K562 (cell line): ENCODE measurements around the gene SMURF1. TPM values are rescaled to one million over a fixed set of nuclear protein-coding genes. Genes with fewer than 3 reads are reported as not detected.

Experiments used
- ATAC-seq: fragments of 200-7000 bp; cut with Tn5 transposase; 3 replicates; pipeline ENCODE4 v1.9.1; 2020; ENCODE audit warnings: moderate library complexity
- BruUV-seq: library from RNA; stranded (reverse); fragments of 400-500 nt; replicated peaks from 2 replicates; lab custom pipeline; 2021; lab: Mats Ljungman, UMichigan
- CTCF ChIA-PET: fragments of 300-600 bp; formaldehyde crosslinking; extraction: SDS; loops from one replicate; lab custom pipeline; 2021; ENCODE audit warnings: low intra/inter-chr PET ratio; lab: Yijun Ruan, JAX
- POLR2A ChIA-PET: fragments of 300-600, 350-650 bp; sonication (Branson Sonifier 250); formaldehyde crosslinking; extraction: SDS; loops from one replicate; lab custom pipeline; 2021; ENCODE audit warnings: antibody characterized with exemption, inconsistent platforms; lab: Yijun Ruan, JAX
- DNase-seq, 4 experiments: peaks; one replicate each; pipeline versions ENCODE4 v3.0.0 to v3.0.0-alpha.2; 2011 to 2018; ENCODE audit warnings: low spot score in 3 of 4, mixed read lengths in 3 of 4; ENCODE audit errors: extremely low read depth in 1 of 4
- FAIRE-seq: peaks from 2 replicates; lab custom pipeline; 2011; peaks lifted over from hg19 to GRCh38; lab: Jason Lieb, UNC
- H2AFZ ChIP-seq: 2 replicates; pipeline ENCODE4 v1.6.0; 2011; ENCODE audit warnings: low read depth, low read length, control low read depth, inconsistent platforms
- H3K27ac ChIP-seq: fragments of 200-600 bp; 3 replicates; pipeline ENCODE4 v1.8.0; 2011; ENCODE audit warnings: low read depth, mild to moderate bottlenecking, control low read depth, inconsistent platforms, low read length, moderate library complexity, mixed read lengths; ENCODE audit errors: extremely low read depth
- H3K27me3 ChIP-seq, 2 experiments: fragments of 300-600 bp in 1 of 2; 2 replicates in 1 of 2; 3 replicates in 1 of 2; pipeline versions ENCODE4 v1.6.0 to v1.8.0; 2011; ENCODE audit warnings: inconsistent platforms in 2 of 2, low read length in 2 of 2, mild to moderate bottlenecking in 1 of 2, mixed read lengths in 1 of 2, moderate library complexity in 1 of 2; ENCODE audit not compliant: control insufficient read depth in 2 of 2, insufficient read depth in 2 of 2
- H3K36me3 ChIP-seq: fragments of 300-600 bp; 3 replicates; pipeline ENCODE4 v1.8.0; 2011; ENCODE audit warnings: mild to moderate bottlenecking, low read length, inconsistent platforms; ENCODE audit not compliant: control insufficient read depth, insufficient read depth
- H3K4me1 ChIP-seq, 2 experiments: fragments of 200-600 bp in 1 of 2; replicated peaks in 1 of 2; 2 replicates in 1 of 2; 3 replicates in 1 of 2; pipeline versions ENCODE4 v1.5.1 to v1.8.0; 2011; ENCODE audit warnings: inconsistent platforms in 2 of 2, low read length in 2 of 2, mild to moderate bottlenecking in 1 of 2, mixed read lengths in 1 of 2, moderate library complexity in 1 of 2; ENCODE audit not compliant: control insufficient read depth in 2 of 2, insufficient read depth in 2 of 2
- H3K4me2 ChIP-seq: 2 replicates; pipeline ENCODE4 v1.6.1; 2011; ENCODE audit warnings: low read length, control low read depth, inconsistent platforms, mixed read lengths; ENCODE audit not compliant: insufficient read depth
- H3K4me3 ChIP-seq: fragments of 200-600 bp; sonication (generic), shearing (Covaris generic); 2 replicates; pipeline ENCODE4 v1.5.1; 2016; ENCODE audit warnings: control low read depth, inconsistent platforms
- H3K79me2 ChIP-seq: fragments of 200-600 bp; 3 replicates; pipeline ENCODE4 v1.8.0; 2011; ENCODE audit warnings: low read length, inconsistent platforms; ENCODE audit not compliant: control insufficient read depth, insufficient read depth
- H3K9ac ChIP-seq, 2 experiments: 2 replicates each; pipeline versions ENCODE4 v1.6.0 to v1.6.1; 2011; ENCODE audit warnings: low read depth in 2 of 2, low read length in 2 of 2, control low read depth in 1 of 2, inconsistent platforms in 1 of 2, mild to moderate bottlenecking in 1 of 2, mixed read lengths in 1 of 2; ENCODE audit not compliant: insufficient read depth in 1 of 2
- H3K9me1 ChIP-seq: one replicate; pipeline ENCODE4 v1.6.0; 2011; ENCODE audit warnings: inconsistent platforms, mild to moderate bottlenecking, low read length, moderate library complexity; ENCODE audit not compliant: control insufficient read depth, insufficient read depth
- H3K9me3 ChIP-seq: replicated peaks from 2 replicates; pipeline ENCODE4 v1.5.1; 2011; ENCODE audit warnings: low read depth, low read length, inconsistent platforms; ENCODE audit not compliant: control insufficient read depth, insufficient read depth
- H4K20me1 ChIP-seq: replicated peaks from 2 replicates; pipeline ENCODE4 v1.6.1; 2011; ENCODE audit warnings: low read length, inconsistent platforms, mixed read lengths; ENCODE audit not compliant: control insufficient read depth, insufficient read depth
- SP1 ChIP-seq: sonication (generic); formaldehyde crosslinking; IDR thresholded peaks from 2 replicates; pipeline ENCODE4 v1.8.1; 2022; ENCODE audit warnings: mild to moderate bottlenecking, missing genetic modification reagents
- TCF7 ChIP-seq: sonication (generic); IDR thresholded peaks from 2 replicates; pipeline ENCODE4 v1.6.1; 2016; ENCODE audit warnings: antibody characterized with exemption, borderline replicate concordance
- WHSC1 ChIP-seq: IDR thresholded peaks from one replicate; pipeline ENCODE4 v1.6.1; 2012; ENCODE audit warnings: low read length, control low read depth, inconsistent platforms
- XRCC3 ChIP-seq: fragments of 450-650 bp; IDR thresholded peaks from 2 replicates; pipeline ENCODE4 v1.6.1; 2017; ENCODE audit warnings: mild to moderate bottlenecking, moderate library complexity
- YY1 ChIP-seq, 3 experiments: IDR thresholded peaks; 2 replicates each; pipeline ENCODE4 v1.6.1; 2011; ENCODE audit warnings: low read length in 2 of 3, mild to moderate bottlenecking in 2 of 3, moderate library complexity in 2 of 3, borderline replicate concordance in 1 of 3, control low read depth in 1 of 3, low read depth in 1 of 3; ENCODE audit not compliant: insufficient read depth in 3 of 3, insufficient replicate concordance in 2 of 3, control insufficient read depth in 1 of 3, insufficient read length in 1 of 3; ENCODE audit errors: extremely low read depth in 1 of 3
- ZNF217 ChIP-seq: sonication (generic); formaldehyde crosslinking; IDR thresholded peaks from 2 replicates; pipeline ENCODE4 v1.8.0; 2022; ENCODE audit warnings: mild to moderate bottlenecking, missing genetic modification reagents
- ZNF785 ChIP-seq: fragments of 250-450 bp; sonication (Bioruptor Pico); IDR thresholded peaks from 2 replicates; pipeline ENCODE4 v1.4.0; 2020; ENCODE audit warnings: mild to moderate bottlenecking
- WGBS: fragments of 100-300 bp; shearing (Covaris generic); methylation state at CpG from one replicate; pipeline ENCODE4 v1.1.6; 2016; ENCODE audit warnings: low coverage, mixed read lengths; ENCODE audit not compliant: insufficient coverage; ENCODE audit errors: missing lambda C conversion rate; 5-methylcytosine and 5-hydroxymethylcytosine counted together
- in situ Hi-C: fragments of 300-500 bp; cut with MboI; formaldehyde crosslinking; loops from 4 replicates; pipeline ENCODE4 v1.15.0; 2018; ENCODE audit warnings: inconsistent platforms, mixed read lengths
- intact Hi-C: fragments of 100-400 bp; cut with micrococcal nuclease; formaldehyde crosslinking; loops from 2 replicates; pipeline ENCODE4 v1.14.2; 2022
- polyA plus RNA-seq, 8 experiments: library from polyadenylated mRNA; depleted of rRNA in 4 of 8; stranded (reverse) in 5 of 8; unstranded in 3 of 8; fragments of >200 nt; fragmentation: Nextera tagmentation in 2 of 8; fragmentation: Illumina TruSeq in 1 of 8; extraction: Ambion mirVana in 2 of 8; extraction: Trizol in 1 of 8; gene quantifications; 2 replicates each; pipeline versions ENCODE4 v1.2.1 to v1.2.3, GENCODE V29; 2011 to 2014; ENCODE audit warnings: inconsistent platforms in 1 of 8, missing spikeins in 1 of 8
- total RNA-seq, 7 experiments: library from RNA; depleted of rRNA in 6 of 7; stranded (reverse); fragments of >200 nt in 6 of 7; fragmentation: Illumina TruSeq in 2 of 7; extraction: Trizol in 2 of 7; gene quantifications; 2 replicates each; pipeline versions ENCODE4 v1.2.1 to v1.2.3, GENCODE V29; 2011 to 2021; ENCODE audit warnings: low replicate concordance in 1 of 7
- TF ChIP-seq, protein P1 (sequence below), 2 experiments: IDR thresholded peaks; 2 replicates each; pipeline ENCODE4 v1.6.1; 2012; ENCODE audit warnings: improper control_type of control experiment in 2 of 2, low read depth in 2 of 2, low read length in 2 of 2, borderline replicate concordance in 1 of 2
- TF ChIP-seq, protein P2 (sequence below): fragments of 450-650 bp; IDR thresholded peaks from 2 replicates; pipeline ENCODE4 v1.6.1; 2016; ENCODE audit warnings: missing biosample characterization, missing genetic modification characterization
- TF ChIP-seq, protein P3 (sequence below): fragments of 250-450 bp; sonication (Bioruptor Pico); IDR thresholded peaks from 2 replicates; pipeline ENCODE4 v1.8.0; 2021; ENCODE audit warnings: borderline replicate concordance, mild to moderate bottlenecking, moderate library complexity; ENCODE audit not compliant: poor library complexity, severe bottlenecking
- TF ChIP-seq, protein P4 (sequence below), 2 experiments: IDR thresholded peaks in 1 of 2; conservative IDR thresholded peaks in 1 of 2; 2 replicates each; pipeline ENCODE4 v1.6.1; 2016; ENCODE audit warnings: low read depth in 2 of 2, mild to moderate bottlenecking in 1 of 2, missing compliant biosample characterization in 1 of 2, missing genetic modification characterization in 1 of 2, moderate library complexity in 1 of 2
- TF ChIP-seq, protein P5 (sequence below): sonication (generic); formaldehyde crosslinking; IDR thresholded peaks from 2 replicates; pipeline ENCODE4 v1.9.0; 2022; ENCODE audit warnings: mild to moderate bottlenecking, missing genetic modification reagents
- TF ChIP-seq, protein P6 (sequence below): fragments of 250-450 bp; sonication (Bioruptor Pico); IDR thresholded peaks from 2 replicates; pipeline ENCODE4 v1.9.0; 2021; ENCODE audit warnings: mild to moderate bottlenecking

SMURF1 gene
- total and polyA plus RNA-seq, 9 of the 15 experiments (the other 6 are each of a cell fraction or from before 2014, with no cell fraction given): 1.0 to 20.1 (median 12.6) TPM

DNA sequence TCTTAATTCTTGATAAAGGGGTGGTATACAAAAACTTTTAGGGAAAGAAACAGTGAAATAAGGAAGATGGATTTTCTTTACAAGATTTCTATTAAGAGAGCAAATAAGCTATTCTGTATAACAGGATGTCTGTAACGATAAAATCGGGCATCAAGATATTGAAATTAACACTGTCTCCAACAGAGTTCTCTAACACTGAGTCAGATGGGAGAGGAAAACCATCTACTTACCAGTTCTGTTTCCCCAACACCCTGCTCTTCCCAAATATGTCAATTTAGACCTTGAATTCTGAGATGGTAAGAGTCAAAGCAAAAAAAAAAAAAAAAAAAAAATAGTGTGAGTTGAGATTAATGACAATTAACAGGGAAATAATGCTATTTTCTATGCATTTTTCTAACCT, 23.0 kb downstream of the SMURF1 start:
- peaks cover 63% of the 10 kb centered on the region for H3K79me2 ChIP-seq
- FAIRE-seq (no peak), DNase-seq (no peak), ATAC-seq (no peak)
- H3K4me1 ChIP-seq: peaks cover 8 to 13% of the 10 kb centered on the region in 2 experiments; a peak in 4 of 5 replicates
- in situ Hi-C loops: no loop called here
- H4K20me1 ChIP-seq: no peaks in the 10 kb centered on the region
- H3K36me3 ChIP-seq: 0 out of 3 replicates have a peak, but pooled peaks cover 4% of the 10 kb centered on the region
- H2AFZ ChIP-seq: no peak overlapping the region
- POLR2A ChIA-PET: interaction anchor here (0.7 to 1.4 kb wide), 4 partner anchors 8 to 38 kb away, joined by 4 to 6 read pairs (median 4); no protein-coding TSS in a partner anchor
- BruUV-seq: no TSS peak
- no peaks in the 10 kb centered on the region; the same call in 1 of the 2 replicates for H3K9me3 ChIP-seq
- 94% methylated on average over 2 of the region's 2 CpGs for WGBS
- intact Hi-C loops: no loop called here
- no peak overlapping the region for H3K9ac ChIP-seq
- H3K9me1 ChIP-seq: no peaks in the 10 kb centered on the region
- no peaks in the 10 kb centered on the region for H3K27me3 ChIP-seq
- H3K4me2 ChIP-seq: no peak overlapping the region
- no peak overlapping the region for H3K27ac ChIP-seq
- H3K4me3 ChIP-seq: no peak overlapping the region
- CTCF ChIA-PET: no interaction called here
- TF ChIP-seq, protein P1, sequence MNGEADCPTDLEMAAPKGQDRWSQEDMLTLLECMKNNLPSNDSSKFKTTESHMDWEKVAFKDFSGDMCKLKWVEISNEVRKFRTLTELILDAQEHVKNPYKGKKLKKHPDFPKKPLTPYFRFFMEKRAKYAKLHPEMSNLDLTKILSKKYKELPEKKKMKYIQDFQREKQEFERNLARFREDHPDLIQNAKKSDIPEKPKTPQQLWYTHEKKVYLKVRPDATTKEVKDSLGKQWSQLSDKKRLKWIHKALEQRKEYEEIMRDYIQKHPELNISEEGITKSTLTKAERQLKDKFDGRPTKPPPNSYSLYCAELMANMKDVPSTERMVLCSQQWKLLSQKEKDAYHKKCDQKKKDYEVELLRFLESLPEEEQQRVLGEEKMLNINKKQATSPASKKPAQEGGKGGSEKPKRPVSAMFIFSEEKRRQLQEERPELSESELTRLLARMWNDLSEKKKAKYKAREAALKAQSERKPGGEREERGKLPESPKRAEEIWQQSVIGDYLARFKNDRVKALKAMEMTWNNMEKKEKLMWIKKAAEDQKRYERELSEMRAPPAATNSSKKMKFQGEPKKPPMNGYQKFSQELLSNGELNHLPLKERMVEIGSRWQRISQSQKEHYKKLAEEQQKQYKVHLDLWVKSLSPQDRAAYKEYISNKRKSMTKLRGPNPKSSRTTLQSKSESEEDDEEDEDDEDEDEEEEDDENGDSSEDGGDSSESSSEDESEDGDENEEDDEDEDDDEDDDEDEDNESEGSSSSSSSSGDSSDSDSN (IDR thresholded peaks at IDR 0.05; ENCODE audit: borderline replicate concordance in 1 of 2, low read depth in 2 of 2, low read length in 2 of 2): no peak
- TF ChIP-seq, protein P2, sequence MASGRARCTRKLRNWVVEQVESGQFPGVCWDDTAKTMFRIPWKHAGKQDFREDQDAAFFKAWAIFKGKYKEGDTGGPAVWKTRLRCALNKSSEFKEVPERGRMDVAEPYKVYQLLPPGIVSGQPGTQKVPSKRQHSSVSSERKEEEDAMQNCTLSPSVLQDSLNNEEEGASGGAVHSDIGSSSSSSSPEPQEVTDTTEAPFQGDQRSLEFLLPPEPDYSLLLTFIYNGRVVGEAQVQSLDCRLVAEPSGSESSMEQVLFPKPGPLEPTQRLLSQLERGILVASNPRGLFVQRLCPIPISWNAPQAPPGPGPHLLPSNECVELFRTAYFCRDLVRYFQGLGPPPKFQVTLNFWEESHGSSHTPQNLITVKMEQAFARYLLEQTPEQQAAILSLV (tag): no peak
- TF ChIP-seq, protein P3, sequence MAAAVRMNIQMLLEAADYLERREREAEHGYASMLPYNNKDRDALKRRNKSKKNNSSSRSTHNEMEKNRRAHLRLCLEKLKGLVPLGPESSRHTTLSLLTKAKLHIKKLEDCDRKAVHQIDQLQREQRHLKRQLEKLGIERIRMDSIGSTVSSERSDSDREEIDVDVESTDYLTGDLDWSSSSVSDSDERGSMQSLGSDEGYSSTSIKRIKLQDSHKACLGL (CRISPR knock-in tag): no peak
- TF ChIP-seq, protein P4, sequence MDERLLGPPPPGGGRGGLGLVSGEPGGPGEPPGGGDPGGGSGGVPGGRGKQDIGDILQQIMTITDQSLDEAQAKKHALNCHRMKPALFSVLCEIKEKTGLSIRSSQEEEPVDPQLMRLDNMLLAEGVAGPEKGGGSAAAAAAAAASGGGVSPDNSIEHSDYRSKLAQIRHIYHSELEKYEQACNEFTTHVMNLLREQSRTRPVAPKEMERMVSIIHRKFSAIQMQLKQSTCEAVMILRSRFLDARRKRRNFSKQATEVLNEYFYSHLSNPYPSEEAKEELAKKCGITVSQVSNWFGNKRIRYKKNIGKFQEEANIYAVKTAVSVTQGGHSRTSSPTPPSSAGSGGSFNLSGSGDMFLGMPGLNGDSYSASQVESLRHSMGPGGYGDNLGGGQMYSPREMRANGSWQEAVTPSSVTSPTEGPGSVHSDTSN (CRISPR knock-in tag; IDR thresholded peaks at IDR 0.05; ENCODE audit: low read depth): no peak
- TF ChIP-seq, protein P4 (tag; conservative IDR thresholded peaks at IDR 0.05; ENCODE audit: low read depth): no peak
- no peak for TF ChIP-seq YY1 (IDR thresholded peaks at IDR 0.05; ENCODE audit: borderline replicate concordance in 1 of 3, control insufficient read depth in 1 of 3, extremely low read depth in 1 of 3, insufficient read depth in 3 of 3, insufficient read length in 1 of 3, insufficient replicate concordance in 2 of 3, low read depth in 1 of 3, low read length in 2 of 3)
- TF ChIP-seq, protein P5, sequence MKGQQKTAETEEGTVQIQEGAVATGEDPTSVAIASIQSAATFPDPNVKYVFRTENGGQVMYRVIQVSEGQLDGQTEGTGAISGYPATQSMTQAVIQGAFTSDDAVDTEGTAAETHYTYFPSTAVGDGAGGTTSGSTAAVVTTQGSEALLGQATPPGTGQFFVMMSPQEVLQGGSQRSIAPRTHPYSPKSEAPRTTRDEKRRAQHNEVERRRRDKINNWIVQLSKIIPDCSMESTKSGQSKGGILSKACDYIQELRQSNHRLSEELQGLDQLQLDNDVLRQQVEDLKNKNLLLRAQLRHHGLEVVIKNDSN (CRISPR knock-in tag): no peak
- TF ChIP-seq SP1: no peak
- TF ChIP-seq, protein P6, sequence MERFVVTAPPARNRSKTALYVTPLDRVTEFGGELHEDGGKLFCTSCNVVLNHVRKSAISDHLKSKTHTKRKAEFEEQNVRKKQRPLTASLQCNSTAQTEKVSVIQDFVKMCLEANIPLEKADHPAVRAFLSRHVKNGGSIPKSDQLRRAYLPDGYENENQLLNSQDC (CRISPR knock-in tag): no peak
- TF ChIP-seq TCF7: no peak
- TF ChIP-seq ZNF217 (CRISPR knock-in tag): no peak
- no peak for TF ChIP-seq XRCC3
- TF ChIP-seq WHSC1: no peak
- TF ChIP-seq ZNF785 (CRISPR knock-in tag): no peak
